ENCODE results near the gene ISYNA1. TPM values are rescaled to one million over a fixed set of nuclear protein-coding genes. Genes with fewer than 3 reads are reported as not detected.
A peak's percentile ranks its signal among the peaks of the same experiment; 100 is the strongest.

The ISYNA1 gene
- polyA plus RNA-seq, 1 experiment, result 27.0 TPM

GRCh38 chr19:18473706-18474087 lies 35.8 kb upstream of the ISYNA1 start:
- TF ChIP-seq CTCF (IDR thresholded peaks at IDR 0.05; ENCODE audit: insufficient read depth, low read depth, low read length), result no peak
- Histone ChIP-seq H3K36me3 (ENCODE audit: control insufficient read depth, insufficient read depth, low read length) (peaks cover 16% of the 10 kb centered on the region), H3K27me3 (ENCODE audit: control insufficient read depth, insufficient read depth, low read length) (no peaks in the 10 kb centered on the region), H3K4me3 (ENCODE audit: low read depth, low read length) (no peak overlapping the region)
- DNase-seq (ENCODE audit: low read depth), result no peak
- ChIA-PET CTCF (interaction anchor here (1.4 to 6.7 kb wide), 3 partner anchors 12 to 120 kb away, joined by 3 to 39 read pairs (median 5); partner anchors contain the start of gene REX1BD), POLR2A (no interaction called here)

DNA sequence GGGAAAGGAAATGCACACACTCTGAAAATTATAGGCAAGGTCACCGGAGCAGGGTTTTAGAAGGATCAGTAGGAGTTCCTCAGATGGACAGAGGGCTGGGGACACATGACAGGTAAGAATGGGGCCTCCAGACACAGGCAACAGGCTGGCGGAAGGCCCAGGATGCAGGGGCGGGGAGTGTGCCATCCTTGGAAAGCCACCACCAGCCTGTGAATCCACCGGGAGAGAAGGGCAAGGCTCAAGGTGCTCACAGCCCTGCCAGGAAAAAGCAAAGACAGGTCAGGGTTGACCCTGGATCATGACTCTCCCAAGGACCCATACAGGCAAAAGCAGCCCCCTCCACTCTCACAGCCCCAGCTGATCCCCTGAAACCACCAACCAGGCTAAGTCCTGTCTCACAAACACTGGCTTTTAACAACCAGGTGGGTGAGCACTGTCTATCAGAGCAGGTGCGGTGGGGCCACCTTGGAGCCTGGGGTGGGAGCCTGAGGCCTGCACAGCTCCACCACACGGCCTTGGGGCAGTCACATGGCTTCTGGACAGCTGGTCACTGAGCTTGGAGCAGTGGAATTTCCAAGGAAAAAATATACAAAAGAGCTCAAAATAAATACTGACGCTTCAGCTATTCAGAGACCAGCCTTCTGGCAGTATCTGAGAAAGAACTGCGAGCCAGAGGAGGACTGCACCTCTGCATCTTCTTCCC lies 35.2 kb upstream of the ISYNA1 start:
- Histone ChIP-seq H3K36me3 (ENCODE audit: control insufficient read depth, insufficient read depth, low read length) (peaks cover 17% of the 10 kb centered on the region), H3K4me3 (ENCODE audit: low read depth, low read length) (no peak overlapping the region), H3K27me3 (ENCODE audit: control insufficient read depth, insufficient read depth, low read length) (no peaks in the 10 kb centered on the region)
- no peak for DNase-seq (ENCODE audit: low read depth)
- TF ChIP-seq CTCF (IDR thresholded peaks at IDR 0.05; ENCODE audit: insufficient read depth, low read depth, low read length), result no peak
- POLR2A ChIA-PET, result no interaction called here
- CTCF ChIA-PET, result interaction anchor here (1.4 to 6.7 kb wide), 3 partner anchors 11 to 121 kb away, joined by 3 to 39 read pairs (median 5); partner anchors contain the start of gene REX1BD

DNA sequence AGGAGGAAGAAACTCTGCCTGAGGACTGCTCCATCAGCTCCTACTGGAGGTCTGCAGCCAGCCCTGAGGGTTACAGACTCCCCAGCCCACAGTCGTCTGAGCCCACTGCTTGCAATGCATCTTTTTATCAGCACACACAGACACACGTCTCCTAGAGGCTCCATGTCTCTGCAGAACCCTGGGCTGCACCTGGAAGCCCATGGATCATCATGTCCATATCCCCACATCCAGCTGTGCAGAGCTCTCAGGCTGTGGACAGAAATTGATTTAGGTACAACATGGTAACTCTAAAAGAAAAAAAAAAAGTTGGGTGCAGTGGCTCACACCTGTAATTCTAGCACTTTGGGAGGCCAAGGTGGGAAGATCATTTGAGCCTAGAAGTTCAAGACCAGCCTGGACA lies 32.9 kb upstream of the ISYNA1 start:
- CTCF ChIA-PET, result interaction anchor here (0.5 to 6.7 kb wide), 7 partner anchors 9 to 101 kb away, joined by 3 to 39 read pairs (median 3); partner anchors contain the start of gene UBA52
- no peak for DNase-seq (ENCODE audit: low read depth)
- POLR2A ChIA-PET, result no interaction called here
- peaks cover 21% of the 10 kb centered on the region for H3K36me3 ChIP-seq (ENCODE audit: control insufficient read depth, insufficient read depth, low read length)
- H3K4me3 ChIP-seq (ENCODE audit: low read depth, low read length), result no peak overlapping the region
- TF ChIP-seq CTCF (IDR thresholded peaks at IDR 0.05; ENCODE audit: insufficient read depth, low read depth, low read length), result no peak
- no peaks in the 10 kb centered on the region for H3K27me3 ChIP-seq (ENCODE audit: control insufficient read depth, insufficient read depth, low read length)

GRCh38 chr19:18469069-18469846 lies 31.3 kb upstream of the ISYNA1 start:
- peak; percentile 85 for TF ChIP-seq CTCF (IDR thresholded peaks at IDR 0.05; ENCODE audit: insufficient read depth, low read depth, low read length)
- ChIA-PET CTCF (interaction anchor here (0.6 to 2.7 kb wide), 20 partner anchors 9 to 378 kb away, joined by 3 to 35 read pairs (median 4); partner anchors contain the start of genes ELL, UBA52 and UPF1), POLR2A (no interaction called here)
- Histone ChIP-seq H3K4me3 (ENCODE audit: low read depth, low read length) (no peak overlapping the region), H3K36me3 (ENCODE audit: control insufficient read depth, insufficient read depth, low read length) (peaks cover 33% of the 10 kb centered on the region), H3K27me3 (ENCODE audit: control insufficient read depth, insufficient read depth, low read length) (no peaks in the 10 kb centered on the region)
- no peak for DNase-seq (ENCODE audit: low read depth)

- Histone ChIP-seq H3K4me3 (ENCODE audit: low read depth, low read length) (no peak overlapping the region), H3K27me3 (ENCODE audit: control insufficient read depth, insufficient read depth, low read length) (no peaks in the 10 kb centered on the region), H3K36me3 (ENCODE audit: control insufficient read depth, insufficient read depth, low read length) (peaks cover 35% of the 10 kb centered on the region)
- ChIA-PET POLR2A (no interaction called here), CTCF (interaction anchor here (0.6 to 2.7 kb wide), 11 partner anchors 8 to 379 kb away, joined by 3 to 35 read pairs (median 5); partner anchors contain the start of genes ELL and IQCN)
- DNase-seq (ENCODE audit: low read depth), result no peak
- TF ChIP-seq CTCF (IDR thresholded peaks at IDR 0.05; ENCODE audit: insufficient read depth, low read depth, low read length), result no peak
Measured at GRCh38 chr19:18468517-18468916, 30.6 kb upstream of the ISYNA1 start.
